ENCODE measurements around the gene RAC3.
"Not testable (repeated sequence)": the region's sequence is repeated elsewhere in the genome, so short reads cannot be mapped to it uniquely, and the experiment has no call there.

RAC3 gene

DNA sequence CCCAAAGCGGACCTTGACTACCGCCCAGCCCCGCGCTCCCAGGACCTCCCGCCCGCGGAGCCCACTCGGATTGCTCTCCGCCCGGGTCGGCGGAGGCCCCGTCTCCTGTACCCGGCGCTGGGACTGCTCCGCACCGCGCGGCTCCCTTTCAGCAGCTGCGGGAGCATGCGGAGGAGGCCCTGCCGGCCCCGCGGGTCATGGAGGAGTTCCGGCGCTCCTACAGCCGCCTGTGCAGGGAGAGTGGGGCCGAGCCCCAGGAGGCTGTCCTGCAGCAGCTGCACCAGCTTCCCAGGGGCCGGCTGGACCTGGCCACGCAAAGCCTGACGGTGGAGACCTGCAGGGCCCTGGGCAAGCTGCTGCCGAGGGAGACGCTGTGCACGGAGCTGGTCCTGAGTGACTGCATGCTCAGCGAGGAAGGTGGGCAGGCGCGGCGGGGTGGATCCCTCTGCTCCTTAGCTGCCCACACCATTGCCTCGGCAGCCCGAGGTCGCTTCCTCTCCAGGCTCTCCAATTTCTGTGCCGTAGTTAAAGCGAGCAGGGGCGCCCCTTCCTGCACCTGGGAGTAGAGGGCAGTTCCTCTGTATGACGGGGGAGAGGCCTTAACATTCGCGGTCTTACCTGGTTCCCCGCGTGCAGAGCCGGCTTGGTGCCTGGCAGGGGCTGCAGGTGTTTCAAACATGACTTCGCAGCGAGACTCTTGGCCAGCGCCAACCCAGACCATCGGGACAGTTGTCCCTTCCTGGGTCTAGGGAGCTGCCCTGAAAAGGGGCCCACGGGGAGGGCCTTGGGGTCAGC lies 7.8 kb upstream of the RAC3 start:
- peak; percentile 25 for DNase-seq (ENCODE audit: low read depth)

DNA sequence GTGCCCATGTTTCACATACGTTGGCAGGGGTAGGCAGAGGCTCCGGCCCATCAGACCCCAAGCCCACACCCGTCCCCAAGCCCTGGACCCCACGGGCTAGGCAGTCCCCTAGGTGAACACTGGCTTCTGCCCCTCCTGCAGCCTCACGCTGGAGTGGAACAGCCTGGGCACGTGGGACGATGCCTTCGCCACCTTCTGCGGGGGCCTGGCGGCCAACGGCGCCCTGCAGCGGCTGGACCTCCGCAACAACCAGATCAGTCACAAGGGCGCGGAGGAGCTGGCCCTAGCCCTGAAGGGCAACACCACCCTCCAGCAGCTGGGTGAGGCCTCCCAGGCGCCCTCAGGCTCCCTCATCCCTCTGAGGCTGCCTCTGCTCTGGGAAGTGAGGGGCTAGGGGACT lies 6.6 kb upstream of the RAC3 start:
- DNase-seq (ENCODE audit: low read depth) = no peak

DNA sequence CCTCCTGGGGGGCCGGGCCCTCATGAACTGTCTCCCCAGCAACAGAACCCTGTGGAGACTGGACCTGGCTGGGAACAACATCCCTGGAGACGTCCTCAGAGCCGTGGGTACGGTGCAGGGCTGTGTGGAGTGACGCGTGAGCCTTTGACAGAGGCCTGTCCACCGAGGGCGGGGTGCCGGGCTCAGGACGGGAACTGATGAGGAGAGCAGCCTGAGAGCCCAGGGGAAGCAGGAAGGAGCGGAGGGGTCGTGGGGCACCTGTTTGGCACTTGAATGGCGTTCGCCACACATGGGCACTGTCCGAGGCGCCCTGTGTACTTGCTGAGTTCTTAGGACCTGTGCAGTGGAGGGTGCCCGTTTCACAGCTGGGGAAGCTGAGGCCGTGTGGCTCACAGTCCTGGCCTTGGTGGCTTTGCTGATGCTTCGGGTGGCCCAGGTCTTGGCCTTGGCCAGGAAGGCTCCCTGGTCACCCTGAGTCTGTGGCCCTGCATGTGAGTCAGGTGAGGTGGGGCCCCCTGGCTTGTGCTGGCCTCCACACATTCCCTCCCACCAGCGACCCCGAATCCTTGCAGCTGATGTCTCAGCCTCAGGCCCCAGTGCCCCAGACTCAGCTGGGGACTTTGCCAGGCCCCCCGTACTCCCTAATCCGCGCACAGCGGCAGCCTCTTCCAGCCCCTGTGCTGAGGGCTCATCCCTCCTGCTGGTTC lies 5.9 kb upstream of the RAC3 start:
- no peak for DNase-seq (ENCODE audit: low read depth)

- DNase-seq (ENCODE audit: low read depth) = no peak
These were observed 3.2 kb upstream of the RAC3 start for GRCh38 chr17:82028246-82028645.

GRCh38 chr17:82028966-82029365 lies 2.5 kb upstream of the RAC3 start:
- DNase-seq (ENCODE audit: low read depth) = no peak

- DNase-seq (ENCODE audit: low read depth) = no peak
These were observed 2.1 kb upstream of the RAC3 start for GRCh38 chr17:82029391-82029790.

GRCh38 chr17:82029990-82030469 lies 1.4 kb upstream of the RAC3 start:
- DNase-seq (ENCODE audit: low read depth) = no peak

- DNase-seq (ENCODE audit: low read depth) = peak; percentile 89
These were observed 792 bp upstream of the RAC3 start for GRCh38 chr17:82030470-82031302.

GRCh38 chr17:82031885-82032627 lies 578 bp downstream of the RAC3 start:
- no peak for DNase-seq (ENCODE audit: low read depth)

GRCh38 chr17:82033359-82034085 lies 2.0 kb downstream of the RAC3 start:
- no peak for DNase-seq (ENCODE audit: low read depth)

GRCh38 chr17:82034371-82035011 lies 3.0 kb downstream of the RAC3 start:
- DNase-seq (ENCODE audit: low read depth) = no peak

- no peak for DNase-seq (ENCODE audit: low read depth)
These were observed 4.0 kb downstream of the RAC3 start for GRCh38 chr17:82035488-82035887.

DNA sequence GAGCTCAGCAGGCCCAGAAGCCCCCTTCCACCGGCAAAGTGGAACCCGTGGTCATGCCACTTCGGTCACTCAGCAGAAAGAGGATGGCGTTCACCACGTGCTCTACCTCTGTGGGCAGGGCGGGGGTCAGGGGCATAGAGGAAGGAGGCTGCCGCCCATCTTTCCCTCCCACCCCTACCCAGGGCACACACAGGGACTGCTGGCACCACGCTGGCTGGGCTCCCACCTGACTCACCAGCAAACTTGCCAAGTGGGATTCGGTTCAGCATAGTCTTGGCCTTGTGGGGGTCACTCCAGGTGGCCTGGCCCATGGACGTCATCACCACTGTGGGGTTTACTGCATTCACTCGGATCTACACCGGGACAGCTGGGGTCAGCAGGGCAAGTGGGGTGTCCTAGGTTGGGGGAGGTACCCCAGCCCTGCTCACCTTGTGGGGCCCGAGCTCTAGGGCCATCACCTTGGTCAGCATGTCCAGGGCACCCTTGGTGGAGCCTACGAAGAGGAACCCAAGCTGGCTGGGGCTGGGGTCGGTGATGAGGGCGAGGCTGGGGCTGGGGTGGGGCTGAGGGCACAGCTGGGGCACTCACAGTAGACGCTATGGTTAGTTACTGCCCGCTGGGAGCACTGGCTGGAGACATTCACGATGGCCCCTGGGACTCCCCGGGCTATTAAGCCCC lies 4.6 kb downstream of the RAC3 start:
- DNase-seq (ENCODE audit: low read depth) = no peak

DNA sequence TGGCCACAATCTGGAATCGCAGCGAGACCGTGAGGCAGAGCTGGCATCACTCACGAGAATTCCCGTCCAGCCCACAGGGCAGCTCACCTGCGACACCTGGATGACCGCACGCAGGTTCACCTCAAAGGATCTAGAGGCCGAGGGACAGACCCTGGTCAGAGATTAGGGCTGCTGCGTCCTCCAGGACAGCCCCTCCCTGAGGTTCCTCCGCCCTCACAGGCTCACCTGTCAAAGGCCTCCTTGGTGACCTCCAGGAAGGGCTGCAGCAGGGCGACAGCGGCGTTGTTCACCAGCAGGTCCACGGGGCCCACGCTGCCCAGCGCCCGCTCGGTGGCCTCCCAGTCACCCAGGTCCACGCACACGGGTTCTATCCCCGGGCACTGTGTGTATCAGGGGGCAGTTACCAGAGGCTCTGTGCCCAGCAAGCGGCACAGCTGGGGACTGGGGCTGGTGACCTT lies 5.2 kb downstream of the RAC3 start:
- DNase-seq (ENCODE audit: low read depth) = no peak

GRCh38 chr17:82037092-82037888 lies 5.8 kb downstream of the RAC3 start, which contains the start of gene DCXR:
Gene DCXR, minus strand, starts transcription at chr17:82037697. Its CDS starts 15 bp downstream, at chr17:82037682.
- DNase-seq (ENCODE audit: low read depth) = peak; percentile 98

GRCh38 chr17:82037889-82038195 lies 6.4 kb downstream of the RAC3 start:
- no peak for DNase-seq (ENCODE audit: low read depth)

DNA sequence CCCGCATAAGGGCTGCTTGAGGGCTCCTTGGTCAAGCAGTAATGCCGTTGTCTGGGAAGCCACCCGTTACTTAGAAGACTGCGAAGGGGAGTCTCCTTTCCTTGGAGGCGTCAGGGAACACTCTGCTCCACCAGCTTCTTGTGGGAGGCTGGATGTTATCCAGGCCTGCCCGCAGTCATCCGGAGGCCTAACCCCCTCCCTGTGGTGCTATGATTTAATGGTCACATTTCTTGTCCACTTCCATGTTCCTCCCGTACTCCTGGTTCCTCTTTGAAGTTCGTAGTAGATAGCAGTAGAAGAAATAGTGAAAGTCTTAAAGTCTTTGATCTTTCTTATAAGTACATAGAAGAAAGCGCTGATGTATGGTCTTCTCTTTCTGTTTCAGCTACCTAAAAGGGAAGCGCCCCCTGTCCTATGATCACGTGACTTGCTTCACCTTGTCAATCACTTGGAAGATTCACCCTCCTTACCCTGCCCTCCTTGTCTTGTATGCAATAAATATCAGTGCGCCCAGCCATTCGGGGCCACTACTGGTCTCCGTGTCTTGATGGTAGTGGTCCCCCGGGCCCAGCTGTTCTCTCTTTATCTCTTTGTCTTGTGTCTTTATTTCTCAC lies 7.4 kb downstream of the RAC3 start:
- not testable (repeated sequence) for DNase-seq (ENCODE audit: low read depth)

DNA sequence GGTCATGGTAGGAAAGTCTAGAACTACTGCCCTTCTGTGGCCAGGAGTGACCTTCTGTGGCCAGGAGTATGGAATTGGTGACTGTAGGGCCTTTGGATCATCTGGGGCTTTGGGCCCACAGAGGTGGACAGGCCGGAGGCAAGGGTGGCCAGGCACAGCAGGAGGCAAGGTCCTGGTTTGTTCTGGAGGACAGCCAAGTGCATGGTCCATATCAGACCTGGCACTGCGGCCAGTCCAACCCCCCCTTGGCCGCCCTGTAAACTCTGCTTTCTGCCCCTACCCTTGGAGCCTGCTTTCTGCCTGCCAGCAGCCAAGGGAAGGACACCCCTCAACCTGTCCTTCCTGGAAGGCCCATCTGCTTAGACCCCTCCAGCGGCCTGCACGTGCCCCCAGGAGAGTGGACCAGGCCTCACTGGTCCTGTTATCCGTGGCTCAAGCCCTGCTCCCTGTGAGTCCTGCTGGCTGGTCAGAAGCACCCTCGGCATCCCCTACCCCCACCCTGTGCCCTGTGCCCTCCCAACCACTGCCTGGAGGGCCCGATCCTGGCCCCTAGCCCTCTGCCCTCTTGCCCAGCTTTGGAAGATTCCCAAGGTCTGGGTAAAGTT lies 8.3 kb downstream of the RAC3 start:
- DNase-seq (ENCODE audit: low read depth) = no peak
